Measurements from ENCODE around the gene AOAH.
"Not testable (repeated sequence)": the region's sequence is repeated elsewhere in the genome, so short reads cannot be mapped to it uniquely, and the experiment has no call there.

Gene AOAH

DNA sequence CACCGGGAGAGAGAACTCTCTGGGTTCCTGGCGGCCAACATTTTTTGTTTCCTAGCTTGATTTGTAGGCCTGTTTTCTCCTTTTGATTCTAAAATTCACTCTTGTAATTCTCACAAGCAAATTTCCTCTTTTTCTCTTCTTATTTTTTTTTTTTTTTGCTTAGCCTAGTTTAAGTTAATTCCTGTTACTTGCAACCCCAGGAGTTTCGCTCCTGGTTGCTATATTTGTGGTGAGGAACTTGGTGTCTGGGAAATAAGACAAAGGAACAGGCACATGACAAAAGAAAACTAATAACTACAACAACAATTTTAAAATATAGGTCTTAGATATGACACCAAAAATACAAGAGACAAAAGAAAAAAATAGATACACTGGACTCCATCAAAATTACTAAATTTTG, 6.7 kb downstream of the AOAH start:
- Histone ChIP-seq H3K27ac (no peak overlapping the region), H3K4me3 (ENCODE audit: low read depth, low read length) (no peak overlapping the region), H3K27me3 (replicated peaks) (no peaks in the 10 kb centered on the region), H3K36me3 (replicated peaks) (no peaks in the 10 kb centered on the region)
- in situ Hi-C loops (cut with HindIII; ENCODE audit: low pct_ligation_motif_present, low sequenced_read_pairs) = no loop called here
- TF ChIP-seq, protein P1, sequence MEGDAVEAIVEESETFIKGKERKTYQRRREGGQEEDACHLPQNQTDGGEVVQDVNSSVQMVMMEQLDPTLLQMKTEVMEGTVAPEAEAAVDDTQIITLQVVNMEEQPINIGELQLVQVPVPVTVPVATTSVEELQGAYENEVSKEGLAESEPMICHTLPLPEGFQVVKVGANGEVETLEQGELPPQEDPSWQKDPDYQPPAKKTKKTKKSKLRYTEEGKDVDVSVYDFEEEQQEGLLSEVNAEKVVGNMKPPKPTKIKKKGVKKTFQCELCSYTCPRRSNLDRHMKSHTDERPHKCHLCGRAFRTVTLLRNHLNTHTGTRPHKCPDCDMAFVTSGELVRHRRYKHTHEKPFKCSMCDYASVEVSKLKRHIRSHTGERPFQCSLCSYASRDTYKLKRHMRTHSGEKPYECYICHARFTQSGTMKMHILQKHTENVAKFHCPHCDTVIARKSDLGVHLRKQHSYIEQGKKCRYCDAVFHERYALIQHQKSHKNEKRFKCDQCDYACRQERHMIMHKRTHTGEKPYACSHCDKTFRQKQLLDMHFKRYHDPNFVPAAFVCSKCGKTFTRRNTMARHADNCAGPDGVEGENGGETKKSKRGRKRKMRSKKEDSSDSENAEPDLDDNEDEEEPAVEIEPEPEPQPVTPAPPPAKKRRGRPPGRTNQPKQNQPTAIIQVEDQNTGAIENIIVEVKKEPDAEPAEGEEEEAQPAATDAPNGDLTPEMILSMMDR (IDR thresholded peaks at IDR 0.05; ENCODE audit: low read depth, low read length, missing control alignments) = no peak
- DNase-seq = no peak

DNA sequence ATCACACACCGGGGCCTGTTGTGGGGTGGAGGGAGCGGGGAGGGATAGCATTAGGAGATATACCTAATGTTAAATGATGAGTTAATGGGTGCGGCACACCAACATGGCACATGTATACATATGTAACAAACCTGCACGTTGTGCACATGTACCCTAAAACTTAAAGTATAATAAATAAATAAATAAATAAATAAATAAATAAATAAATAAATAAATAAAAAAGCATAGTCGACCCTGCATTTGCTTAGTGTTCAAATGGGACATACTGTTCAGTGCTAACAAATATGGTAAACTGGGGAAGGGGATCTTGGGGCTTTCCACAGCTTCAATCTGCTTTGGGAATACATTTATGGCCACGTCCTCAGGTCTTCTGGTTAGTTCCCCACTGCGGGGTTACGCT, 7.5 kb downstream of the AOAH start:
- H3K27me3 ChIP-seq (replicated peaks); in situ Hi-C loops (cut with HindIII; ENCODE audit: low pct_ligation_motif_present, low sequenced_read_pairs); H3K4me3 ChIP-seq (ENCODE audit: low read depth, low read length); H3K27ac ChIP-seq; DNase-seq; H3K36me3 ChIP-seq (replicated peaks): not testable (repeated sequence)

DNA sequence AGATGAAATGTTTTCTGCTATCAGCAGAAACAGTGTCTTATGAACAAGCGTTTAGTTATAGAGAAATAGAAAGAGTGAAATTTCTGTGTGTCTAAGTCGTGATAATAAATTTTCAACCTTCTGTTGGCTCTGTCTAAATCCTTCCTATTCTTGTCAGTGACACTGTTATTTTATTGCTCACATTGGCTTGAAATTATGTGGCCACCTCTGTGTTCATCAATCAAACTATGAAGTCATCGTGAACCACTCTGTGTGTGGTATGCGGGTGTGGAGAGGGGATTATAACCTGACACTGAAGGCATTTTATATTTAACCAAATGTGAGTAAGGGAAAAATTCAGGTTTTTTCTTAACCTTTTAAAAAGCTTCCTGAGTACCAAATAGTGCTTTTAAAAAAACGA, 12.3 kb downstream of the AOAH start:
- H3K36me3 ChIP-seq (replicated peaks) = no peaks in the 10 kb centered on the region
- H3K27me3 ChIP-seq (replicated peaks) = no peaks in the 10 kb centered on the region
- H3K27ac ChIP-seq = no peak overlapping the region
- in situ Hi-C loops (cut with HindIII; ENCODE audit: low pct_ligation_motif_present, low sequenced_read_pairs) = no loop called here
- DNase-seq = no peak
- H3K4me3 ChIP-seq (ENCODE audit: low read depth, low read length) = no peak overlapping the region
- TF ChIP-seq, protein P1 (IDR thresholded peaks at IDR 0.05; ENCODE audit: low read depth, low read length, missing control alignments) = no peak

DNA sequence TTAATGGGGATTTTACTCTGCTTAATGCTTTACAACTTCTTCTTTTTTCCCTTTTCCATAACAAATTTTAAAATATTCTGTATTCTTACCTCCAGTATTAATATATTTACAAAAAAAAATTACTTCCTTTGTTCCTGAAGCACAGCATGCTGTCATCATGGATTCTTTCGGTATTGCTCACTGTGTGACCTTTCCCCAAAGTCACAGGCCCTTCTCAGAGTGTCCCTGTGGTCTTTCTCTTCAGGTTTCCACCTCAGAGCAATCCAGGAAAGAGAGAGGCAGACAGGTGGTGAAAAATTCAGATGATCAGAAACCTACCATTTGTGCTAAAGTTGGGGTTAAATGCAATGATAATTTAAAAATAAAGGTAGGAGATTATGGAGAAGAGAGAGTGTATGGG, 13.0 kb downstream of the AOAH start:
- DNase-seq = no peak
- in situ Hi-C loops (cut with HindIII; ENCODE audit: low pct_ligation_motif_present, low sequenced_read_pairs) = no loop called here
- H3K4me3 ChIP-seq (ENCODE audit: low read depth, low read length) = no peak overlapping the region
- TF ChIP-seq, protein P1 (IDR thresholded peaks at IDR 0.05; ENCODE audit: low read depth, low read length, missing control alignments) = no peak
- no peaks in the 10 kb centered on the region for H3K36me3 ChIP-seq (replicated peaks)
- no peak overlapping the region for H3K27ac ChIP-seq
- H3K27me3 ChIP-seq (replicated peaks) = no peaks in the 10 kb centered on the region

DNA sequence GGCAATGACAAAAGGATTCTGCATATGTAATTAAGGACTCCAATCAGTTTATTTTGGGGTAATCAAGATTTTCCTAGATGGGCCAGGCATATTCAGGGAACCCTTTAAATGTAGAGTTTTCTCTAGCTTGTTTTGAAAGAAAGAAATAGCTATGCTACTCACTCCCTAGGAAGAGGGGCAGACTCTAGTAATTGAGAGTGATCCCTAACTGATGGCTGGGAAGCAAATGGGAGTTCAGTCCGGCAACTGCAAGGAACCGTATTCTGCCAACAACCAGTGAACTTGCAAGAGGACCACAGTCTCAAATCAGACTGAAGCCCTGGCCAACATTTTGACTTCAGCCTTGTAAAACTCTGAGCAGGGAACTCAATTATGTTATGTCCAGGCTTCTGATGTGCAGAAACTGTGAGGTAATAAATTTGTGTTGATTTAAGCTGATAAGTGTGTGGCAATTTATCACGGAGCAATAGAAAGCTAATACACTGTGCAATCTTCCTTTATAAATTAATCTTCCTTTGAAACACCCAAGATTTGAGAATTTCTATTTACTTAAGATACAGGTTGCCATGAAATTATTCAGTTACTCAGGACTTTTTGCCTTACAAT, 14.0 kb downstream of the AOAH start:
- H3K27me3 ChIP-seq (replicated peaks) = no peaks in the 10 kb centered on the region
- no peaks in the 10 kb centered on the region for H3K36me3 ChIP-seq (replicated peaks)
- H3K27ac ChIP-seq = no peak overlapping the region
- DNase-seq = no peak
- TF ChIP-seq, protein P1 (IDR thresholded peaks at IDR 0.05; ENCODE audit: low read depth, low read length, missing control alignments) = no peak
- in situ Hi-C loops (cut with HindIII; ENCODE audit: low pct_ligation_motif_present, low sequenced_read_pairs) = no loop called here
- H3K4me3 ChIP-seq (ENCODE audit: low read depth, low read length) = no peak overlapping the region

DNA sequence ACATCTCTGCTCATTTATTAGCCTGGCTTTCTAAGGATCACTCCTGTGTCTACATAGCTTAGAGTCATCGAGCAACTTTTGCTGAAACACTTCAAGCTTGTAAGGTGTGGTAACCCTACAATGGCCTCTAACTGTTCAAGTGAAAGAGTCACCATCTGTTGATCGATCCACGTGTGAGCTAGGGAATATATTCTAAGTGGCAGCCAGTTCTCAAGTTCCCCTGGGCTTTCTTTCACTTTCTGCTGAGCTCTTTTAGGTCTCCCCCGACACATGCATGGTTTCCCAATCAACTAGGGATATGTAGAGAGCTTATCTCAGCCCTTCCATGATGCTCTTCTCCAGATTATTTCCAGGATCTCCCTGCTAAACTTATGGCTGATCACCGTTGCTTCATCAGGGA, 15.5 kb downstream of the AOAH start:
- DNase-seq = no peak
- TF ChIP-seq, protein P1 (IDR thresholded peaks at IDR 0.05; ENCODE audit: low read depth, low read length, missing control alignments) = no peak
- in situ Hi-C loops (cut with HindIII; ENCODE audit: low pct_ligation_motif_present, low sequenced_read_pairs) = no loop called here
- Histone ChIP-seq H3K4me3 (ENCODE audit: low read depth, low read length) (no peak overlapping the region), H3K36me3 (replicated peaks) (no peaks in the 10 kb centered on the region), H3K27me3 (replicated peaks) (no peaks in the 10 kb centered on the region), H3K27ac (no peak overlapping the region)

Data from brain microvascular endothelial cell (primary cell).